Measurements from ENCODE around the gene MINDY2.

MINDY2 gene, protein sequence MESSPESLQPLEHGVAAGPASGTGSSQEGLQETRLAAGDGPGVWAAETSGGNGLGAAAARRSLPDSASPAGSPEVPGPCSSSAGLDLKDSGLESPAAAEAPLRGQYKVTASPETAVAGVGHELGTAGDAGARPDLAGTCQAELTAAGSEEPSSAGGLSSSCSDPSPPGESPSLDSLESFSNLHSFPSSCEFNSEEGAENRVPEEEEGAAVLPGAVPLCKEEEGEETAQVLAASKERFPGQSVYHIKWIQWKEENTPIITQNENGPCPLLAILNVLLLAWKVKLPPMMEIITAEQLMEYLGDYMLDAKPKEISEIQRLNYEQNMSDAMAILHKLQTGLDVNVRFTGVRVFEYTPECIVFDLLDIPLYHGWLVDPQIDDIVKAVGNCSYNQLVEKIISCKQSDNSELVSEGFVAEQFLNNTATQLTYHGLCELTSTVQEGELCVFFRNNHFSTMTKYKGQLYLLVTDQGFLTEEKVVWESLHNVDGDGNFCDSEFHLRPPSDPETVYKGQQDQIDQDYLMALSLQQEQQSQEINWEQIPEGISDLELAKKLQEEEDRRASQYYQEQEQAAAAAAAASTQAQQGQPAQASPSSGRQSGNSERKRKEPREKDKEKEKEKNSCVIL

GRCh38 chr15:58770857-58771620 lies at the start of gene MINDY2:
TSS of gene MINDY2 (plus strand) at chr15:58771302. CDS start at chr15:58771396, 94 bp downstream.
- peak; percentile 93 for DNase-seq

DNA sequence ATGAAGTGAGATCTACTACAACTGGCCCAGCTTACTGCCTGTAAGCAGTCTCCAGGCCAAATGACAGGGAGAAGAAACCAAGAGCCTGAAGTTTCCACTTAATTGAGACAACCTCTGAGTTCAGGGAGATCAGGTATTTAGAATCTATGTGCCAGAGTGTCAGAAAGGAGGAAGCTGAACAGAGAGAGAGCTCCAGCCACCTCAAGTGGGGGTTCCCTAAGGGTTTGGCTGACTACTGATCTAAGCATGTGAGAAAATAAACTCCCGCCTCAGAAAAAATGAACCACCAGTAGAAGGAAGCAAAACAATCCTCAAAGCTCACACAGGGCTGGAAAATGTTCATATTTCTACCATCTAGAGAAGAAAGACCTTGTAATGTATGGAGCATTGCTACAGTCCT lies 46.6 kb upstream of the MINDY2 start:
- DNase-seq = no peak

DNA sequence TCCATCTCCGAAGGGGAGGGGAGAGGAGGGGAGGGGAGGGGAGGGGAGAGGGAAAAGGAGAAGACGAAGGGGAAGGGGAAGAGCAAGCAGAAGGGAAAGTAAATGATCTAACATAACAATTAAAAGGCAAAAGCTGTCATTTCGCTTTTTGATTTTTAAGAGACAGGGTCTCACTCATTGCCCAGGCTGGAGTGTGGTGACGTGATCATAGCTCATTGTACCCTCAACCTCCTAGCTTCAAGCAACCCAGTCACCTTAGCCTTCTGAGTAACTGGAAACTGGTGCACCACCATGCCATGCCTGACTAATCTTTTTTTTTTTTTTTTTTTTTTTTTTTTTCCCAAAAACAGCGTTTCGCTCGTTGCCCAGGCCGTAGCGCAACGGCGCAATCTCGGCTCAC lies 44.2 kb upstream of the MINDY2 start:
- no peak for DNase-seq

GRCh38 chr15:58731756-58732535 lies 39.2 kb upstream of the MINDY2 start:
- DNase-seq = no peak

- no peak for DNase-seq
Observed at GRCh38 chr15:58732625-58733363, 38.3 kb upstream of the MINDY2 start.

GRCh38 chr15:58734859-58735258 lies 36.2 kb upstream of the MINDY2 start:
- no peak for DNase-seq

- DNase-seq = no peak
Observed at GRCh38 chr15:58736018-58736643, 35.0 kb upstream of the MINDY2 start.

- DNase-seq = no peak
Observed at GRCh38 chr15:58737298-58737697, 33.8 kb upstream of the MINDY2 start.

DNA sequence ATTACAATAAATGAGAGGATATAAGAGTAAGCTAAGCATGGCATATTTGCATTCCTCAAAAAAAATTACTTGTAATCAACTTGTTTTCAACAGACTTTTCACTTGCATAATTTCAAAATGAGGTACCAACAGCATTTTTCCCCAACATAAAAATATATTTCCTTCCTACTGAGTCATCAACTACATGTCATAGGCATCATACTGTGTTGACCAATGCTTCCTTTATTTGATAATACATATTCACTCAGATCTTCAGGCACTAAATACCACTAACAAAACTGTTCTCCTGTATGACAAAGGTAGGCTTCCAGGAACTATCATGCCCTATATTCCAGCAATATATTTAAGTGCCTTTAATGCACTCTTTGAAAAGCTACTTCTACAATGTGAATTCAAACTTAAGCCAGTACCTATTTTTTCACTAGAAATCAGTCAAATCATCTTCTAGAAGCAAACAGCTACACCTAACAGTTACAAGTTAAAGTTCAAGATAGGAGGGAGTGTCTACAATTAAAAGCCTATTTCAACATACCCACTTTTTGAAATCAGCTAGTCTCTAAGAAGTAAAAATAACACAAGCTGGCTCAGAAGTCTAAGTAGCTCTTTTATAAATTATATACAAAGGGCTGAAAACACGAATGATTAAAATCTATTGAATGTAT lies 32.9 kb upstream of the MINDY2 start:
- DNase-seq = no peak

- DNase-seq = no peak
Observed at GRCh38 chr15:58740436-58740835, 30.7 kb upstream of the MINDY2 start.

DNA sequence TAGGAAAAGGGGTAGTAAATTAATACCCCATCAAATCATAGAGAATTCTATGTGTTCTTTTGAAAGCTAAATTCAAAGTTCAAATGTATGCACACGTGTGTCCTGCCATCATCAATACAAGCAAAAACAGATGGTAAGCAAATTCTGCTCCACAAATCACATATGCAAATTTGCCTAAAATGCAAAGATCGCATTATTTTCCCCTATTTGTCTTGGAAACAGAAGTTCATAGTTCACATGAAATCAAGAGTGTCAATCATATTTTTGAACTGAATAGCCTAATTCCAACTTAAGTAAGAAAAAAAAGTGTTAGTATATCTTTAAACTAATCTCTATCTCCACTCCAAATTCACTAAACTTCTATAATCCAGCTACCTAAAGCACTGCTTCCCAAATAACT lies 30.1 kb upstream of the MINDY2 start:
- no peak for DNase-seq

DNA sequence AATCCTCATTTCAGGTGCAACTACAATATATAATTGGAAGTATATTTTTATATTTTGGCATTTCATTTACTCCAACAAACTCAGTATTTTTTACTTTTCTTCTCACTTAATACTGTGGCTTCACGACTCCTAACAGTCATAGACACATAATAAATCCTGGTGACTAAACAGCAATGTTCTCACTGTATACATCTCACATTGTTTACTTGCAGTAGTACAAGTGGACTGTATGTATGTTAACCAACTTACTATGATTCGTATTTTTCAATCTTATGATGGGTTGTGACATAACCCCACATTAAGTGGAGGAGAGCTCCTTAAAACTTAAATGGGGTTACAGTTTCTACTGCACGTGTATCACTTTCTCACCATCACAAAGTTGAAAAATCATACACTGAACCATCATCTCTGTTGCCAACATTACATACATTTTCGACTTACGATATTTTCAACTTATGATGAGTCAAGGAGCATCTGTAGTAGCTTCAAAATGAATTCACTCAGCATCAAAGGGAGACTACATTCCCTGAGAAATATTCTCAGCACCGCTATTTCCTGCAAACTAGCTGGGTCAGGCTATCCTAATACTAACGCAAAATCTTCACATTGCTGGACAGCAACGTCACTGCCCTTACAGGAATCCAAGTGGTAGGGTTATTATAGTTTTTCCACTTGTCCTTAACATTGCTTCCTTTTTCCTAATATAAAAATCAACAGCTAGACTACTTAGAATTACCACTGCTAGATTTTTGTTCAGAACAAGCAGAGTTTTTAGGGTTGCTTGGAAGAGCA lies 28.9 kb upstream of the MINDY2 start:
- no peak for DNase-seq

- no peak for DNase-seq
Observed at GRCh38 chr15:58742819-58743502, 28.1 kb upstream of the MINDY2 start.

DNA sequence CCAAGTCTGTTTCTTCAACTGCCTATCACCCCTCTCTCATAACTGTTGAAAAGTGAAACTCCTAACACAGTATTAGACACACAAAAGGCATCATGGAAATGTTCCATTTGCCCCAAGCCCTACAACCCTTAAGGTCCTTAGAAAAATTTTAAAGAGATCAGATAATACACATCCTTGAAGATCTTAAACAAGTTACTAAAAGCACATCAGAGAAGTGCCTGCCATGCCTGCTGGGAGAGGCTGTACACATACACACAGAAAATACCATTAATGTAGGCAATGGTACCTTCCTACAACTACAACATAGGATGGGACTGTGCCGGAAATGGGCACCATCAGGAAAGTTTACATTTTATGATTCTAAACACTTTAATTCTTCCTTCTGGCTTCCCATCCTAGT lies 24.9 kb upstream of the MINDY2 start:
- DNase-seq = no peak

DNA sequence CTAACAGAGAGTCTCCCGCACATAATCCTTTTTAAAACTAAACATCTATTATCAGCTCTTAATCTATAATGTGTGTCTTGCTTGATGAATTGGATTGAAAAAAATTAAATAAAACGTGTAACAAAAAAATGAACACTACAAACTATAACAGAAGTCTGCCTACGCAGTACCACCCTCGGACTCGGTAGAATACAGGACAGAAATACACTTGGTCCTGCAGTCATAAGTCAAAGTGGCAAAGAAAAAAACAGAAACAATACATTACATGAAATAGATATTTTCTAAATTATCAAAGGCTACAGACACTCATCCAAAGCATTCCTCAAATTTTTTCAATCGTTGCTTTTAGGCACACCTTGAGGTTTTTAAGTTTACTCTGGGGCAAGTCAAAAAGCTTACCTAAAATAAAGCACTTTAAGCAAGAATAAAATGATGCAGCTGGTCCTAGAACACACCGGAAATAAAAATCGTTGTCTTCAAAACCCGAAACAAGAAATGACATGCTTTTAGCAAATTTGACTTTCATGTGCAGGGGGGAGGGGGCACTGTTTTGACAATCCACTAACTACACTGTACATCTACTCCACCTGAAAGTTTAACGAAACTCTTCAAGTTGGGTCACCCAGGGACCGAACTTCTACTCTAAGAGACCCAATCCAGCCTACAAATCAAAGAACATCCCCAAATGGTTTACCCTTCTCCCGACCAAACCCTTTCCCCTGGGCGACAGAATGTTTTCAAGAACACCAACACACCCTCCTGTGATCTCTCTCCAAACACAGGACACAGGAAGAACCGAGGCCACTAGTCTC lies 22.9 kb upstream of the MINDY2 start:
- no peak for DNase-seq

DNA sequence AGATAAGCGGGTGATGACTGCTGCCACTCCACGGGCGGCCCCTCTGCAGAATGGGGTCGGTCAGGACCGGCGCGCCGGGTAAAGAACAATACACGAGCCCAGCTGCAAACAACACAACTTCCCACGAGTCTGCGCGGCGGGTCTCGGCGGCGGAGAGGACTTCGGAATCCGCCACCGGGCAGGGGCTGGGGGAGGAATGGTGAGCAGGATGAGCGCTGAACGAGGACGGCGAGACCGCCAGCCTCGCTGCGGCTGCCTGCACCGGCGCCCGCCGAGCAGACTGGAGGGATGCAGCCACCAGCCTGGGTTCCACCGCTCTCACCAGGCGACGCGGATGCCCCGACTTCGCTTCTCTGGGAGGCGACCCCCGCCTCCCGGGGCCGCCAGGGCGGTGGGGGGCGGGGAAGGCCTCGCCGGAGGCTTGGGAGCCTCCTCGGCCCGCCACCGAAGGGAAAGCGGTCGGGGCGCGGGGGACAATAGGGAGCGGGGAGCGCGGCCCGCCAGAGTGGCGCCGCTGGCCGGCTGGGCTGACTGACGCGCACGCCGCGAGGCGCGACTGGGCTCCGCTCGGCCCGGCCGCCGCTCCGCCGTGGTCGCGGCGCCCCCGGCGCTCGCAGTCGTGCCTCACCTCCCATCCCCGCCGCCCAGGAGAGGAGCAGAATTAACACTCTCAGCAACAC lies 22.1 kb upstream of the MINDY2 start:
- no peak for DNase-seq

DNA sequence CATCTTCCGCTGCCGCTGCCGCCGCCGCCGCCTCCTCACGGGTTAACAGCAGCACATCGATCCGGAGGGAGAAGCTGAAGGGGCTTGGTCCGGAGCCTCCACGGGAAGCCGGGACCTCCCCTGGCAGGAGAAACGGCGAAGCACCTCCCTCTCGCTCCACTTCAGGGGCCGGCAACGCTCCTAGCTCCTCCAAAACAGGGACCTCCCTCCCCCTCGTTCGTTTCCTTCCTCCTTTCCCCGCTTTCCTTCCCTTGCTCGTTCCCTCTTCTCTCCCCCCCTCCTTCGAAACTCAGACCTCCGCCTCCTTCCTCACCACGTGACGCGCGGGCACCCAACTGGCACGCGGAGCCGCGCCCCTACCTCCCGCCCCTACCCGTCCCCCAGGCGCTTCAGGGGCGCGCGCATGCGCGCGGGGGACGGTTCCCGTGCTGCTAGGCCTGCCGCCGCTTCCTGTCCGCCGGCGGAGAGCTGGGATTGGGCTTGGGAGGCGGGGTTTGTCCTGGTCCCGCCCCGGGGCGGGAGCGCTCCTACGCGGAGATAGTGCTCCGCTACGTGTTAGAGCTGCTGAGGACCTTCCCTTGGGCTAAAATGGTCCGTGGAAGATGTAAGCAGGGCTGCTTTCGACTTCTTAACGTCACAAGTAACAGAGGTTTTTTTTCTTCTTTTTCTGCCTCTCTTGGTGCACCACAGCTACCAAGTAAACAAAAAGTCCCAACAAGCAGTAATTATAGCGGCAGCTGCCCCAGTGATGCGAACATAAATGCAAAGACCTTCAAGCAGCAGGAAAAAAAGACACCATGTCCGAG lies 21.4 kb upstream of the MINDY2 start, which contains the start of gene ADAM10:
Gene ADAM10, minus strand, starts transcription at position 176 of the 806 bp plus-strand sequence. Its CDS starts 173 bp downstream, at position 3.
- DNase-seq = peak; percentile 83
